Activated CD8-positive, alpha-beta memory T cell treated with anti-CD3 and anti-CD28 coated beads for 36 hours (primary cell): ENCODE data around the gene NAPEPLD. TPM values are rescaled to one million over a fixed set of nuclear protein-coding genes. Genes with fewer than 3 reads are reported as not detected.
"Not testable (repeated sequence)": the region's sequence is repeated elsewhere in the genome, so short reads cannot be mapped to it uniquely, and the experiment has no call there.

Source experiments
- CTCF ChIA-PET: fragments of 350-600 bp; sonication (Branson Sonifier 250); formaldehyde crosslinking; loops from one replicate; lab custom pipeline; 2021; ENCODE audit warnings: antibody characterized with exemption; lab: Charles Lee
- POLR2A ChIA-PET: fragments of 350-600 bp; sonication (Branson Sonifier 250); formaldehyde crosslinking; loops from one replicate; lab custom pipeline; 2021; ENCODE audit warnings: antibody characterized with exemption; lab: Charles Lee
- total RNA-seq, 2 experiments: library from RNA; stranded (reverse); gene quantifications; one replicate each; pipeline ENCODE4 v1.2.3, GENCODE V29; 2021

The NAPEPLD gene
- total RNA-seq, 2 experiments from 2014 or later = 7.0 to 7.4 TPM

GRCh38 chr7:103148131-103148993 is 537 bp downstream of the NAPEPLD start:
- POLR2A ChIA-PET = interaction anchor here (2.8 kb wide), 1 partner anchor 73 kb away, joined by 17 read pairs; the partner anchor contains the start of genes ARMC10 and FBXL13

GRCh38 chr7:103144754-103145153 is 4.1 kb downstream of the NAPEPLD start:
- CTCF ChIA-PET, POLR2A ChIA-PET: not testable (repeated sequence)

More at GRCh38 chr7:103148131-103148993, 537 bp downstream of the NAPEPLD start:
- CTCF ChIA-PET = interaction anchor here (1.2 kb wide), 1 partner anchor 73 kb away, joined by 3 read pairs; no protein-coding TSS in a partner anchor

- POLR2A ChIA-PET = no interaction called here
Measured at GRCh38 chr7:103143868-103144267, 5.0 kb downstream of the NAPEPLD start.

GRCh38 chr7:103142494-103142893 is 6.4 kb downstream of the NAPEPLD start:
- POLR2A ChIA-PET = interaction anchor here (0.6 kb wide), 1 partner anchor 68 kb away, joined by 5 read pairs; the partner anchor contains the start of genes ARMC10 and FBXL13
- CTCF ChIA-PET = no interaction called here

More at GRCh38 chr7:103143868-103144267, 5.0 kb downstream of the NAPEPLD start:
- CTCF ChIA-PET = no interaction called here

- POLR2A ChIA-PET = interaction anchor here (0.6 kb wide), 1 partner anchor 67 kb away, joined by 5 read pairs; the partner anchor contains the start of genes ARMC10 and FBXL13
- CTCF ChIA-PET = no interaction called here
Measured at GRCh38 chr7:103141753-103142404, 7.0 kb downstream of the NAPEPLD start.

GRCh38 chr7:103140685-103141084 is 8.2 kb downstream of the NAPEPLD start:
- ChIA-PET POLR2A (no interaction called here), CTCF (no interaction called here)

GRCh38 chr7:103140061-103140460 is 8.8 kb downstream of the NAPEPLD start:
- CTCF ChIA-PET = no interaction called here
- POLR2A ChIA-PET = no interaction called here

GRCh38 chr7:103134836-103135554 is 13.9 kb downstream of the NAPEPLD start:
- POLR2A ChIA-PET = no interaction called here
- CTCF ChIA-PET = no interaction called here

GRCh38 chr7:103132995-103133688 is 15.8 kb downstream of the NAPEPLD start:
- ChIA-PET POLR2A (no interaction called here), CTCF (no interaction called here)

GRCh38 chr7:103130901-103131624 is 17.8 kb downstream of the NAPEPLD start:
- CTCF ChIA-PET = no interaction called here
- POLR2A ChIA-PET = no interaction called here

GRCh38 chr7:103129702-103130549 is 19.0 kb downstream of the NAPEPLD start:
- POLR2A ChIA-PET = no interaction called here
- CTCF ChIA-PET = no interaction called here

- POLR2A ChIA-PET = no interaction called here
Measured at GRCh38 chr7:103127006-103127405, 21.9 kb downstream of the NAPEPLD start.

GRCh38 chr7:103124429-103124979 is 24.4 kb downstream of the NAPEPLD start:
- ChIA-PET POLR2A (no interaction called here), CTCF (no interaction called here)

More at GRCh38 chr7:103127006-103127405, 21.9 kb downstream of the NAPEPLD start:
- CTCF ChIA-PET = no interaction called here

GRCh38 chr7:103123529-103123928 is 25.4 kb downstream of the NAPEPLD start:
- POLR2A ChIA-PET = no interaction called here
- CTCF ChIA-PET = no interaction called here

- ChIA-PET CTCF (no interaction called here), POLR2A (no interaction called here)
Measured at GRCh38 chr7:103121641-103122040, 27.3 kb downstream of the NAPEPLD start.

- ChIA-PET POLR2A (no interaction called here), CTCF (no interaction called here)
Measured at GRCh38 chr7:103120362-103120761, 28.5 kb downstream of the NAPEPLD start.

- ChIA-PET CTCF (no interaction called here), POLR2A (no interaction called here)
Measured at GRCh38 chr7:103119791-103120291, 29.1 kb downstream of the NAPEPLD start.
